KMS-11 (cell line): ENCODE results near the gene SCARB1.

Source experiments
- H2AFZ ChIP-seq: fragments of 200-600 bp; sonication (generic); 2 replicates; pipeline ENCODE4 v1.6.1; 2016; ENCODE audit warnings: antibody characterized with exemption, mixed run types, low read depth
- H3K27ac ChIP-seq: fragments of 200-600 bp; sonication (generic); 2 replicates; pipeline ENCODE4 v1.6.1; 2016; ENCODE audit warnings: mild to moderate bottlenecking, mixed run types
- H3K27me3 ChIP-seq: fragments of 200-600 bp; sonication (generic); 2 replicates; pipeline ENCODE4 v1.6.1; 2017; ENCODE audit warnings: mild to moderate bottlenecking, low read depth, mixed run types, moderate library complexity; ENCODE audit not compliant: insufficient read depth
- H3K36me3 ChIP-seq: fragments of 200-600 bp; sonication (generic); 2 replicates; pipeline ENCODE4 v1.6.1; 2017; ENCODE audit warnings: mild to moderate bottlenecking, mixed run types; ENCODE audit not compliant: insufficient read depth
- H3K4me1 ChIP-seq: fragments of 200-600 bp; sonication (generic); 2 replicates; pipeline ENCODE4 v1.6.1; 2016; ENCODE audit warnings: mild to moderate bottlenecking, low read depth, mixed run types; ENCODE audit not compliant: poor library complexity, severe bottlenecking
- H3K4me2 ChIP-seq: fragments of 200-600 bp; sonication (generic); 2 replicates; pipeline ENCODE4 v1.7.0; 2016; ENCODE audit warnings: mild to moderate bottlenecking, mixed run types
- H3K4me3 ChIP-seq: fragments of 200-600 bp; sonication (generic); IDR thresholded peaks from 2 replicates; pipeline ENCODE4 v1.6.1; 2017; ENCODE audit warnings: low read depth, low read length, mixed read lengths; ENCODE audit not compliant: insufficient read depth
- H3K79me2 ChIP-seq: fragments of 200-600 bp; sonication (generic); 2 replicates; pipeline ENCODE4 v1.6.1; 2016; ENCODE audit warnings: low read depth, mixed run types; ENCODE audit not compliant: insufficient read depth
- H3K9ac ChIP-seq: fragments of 200-600 bp; sonication (generic); 2 replicates; pipeline ENCODE4 v1.6.1; 2016; ENCODE audit warnings: mild to moderate bottlenecking, mixed run types
- H4K20me1 ChIP-seq: fragments of 200-600 bp; sonication (generic); 2 replicates; pipeline ENCODE4 v1.6.1; 2016; ENCODE audit warnings: mild to moderate bottlenecking, mixed run types; ENCODE audit not compliant: insufficient read depth
- TF ChIP-seq, protein P1 (sequence below): fragments of 200-600 bp; sonication (generic); conservative IDR thresholded peaks from 2 replicates; pipeline ENCODE4 v1.6.1; 2017; ENCODE audit warnings: low read depth, mild to moderate bottlenecking, antibody characterized with exemption, low read length, moderate library complexity, mixed read lengths

Gene SCARB1

DNA sequence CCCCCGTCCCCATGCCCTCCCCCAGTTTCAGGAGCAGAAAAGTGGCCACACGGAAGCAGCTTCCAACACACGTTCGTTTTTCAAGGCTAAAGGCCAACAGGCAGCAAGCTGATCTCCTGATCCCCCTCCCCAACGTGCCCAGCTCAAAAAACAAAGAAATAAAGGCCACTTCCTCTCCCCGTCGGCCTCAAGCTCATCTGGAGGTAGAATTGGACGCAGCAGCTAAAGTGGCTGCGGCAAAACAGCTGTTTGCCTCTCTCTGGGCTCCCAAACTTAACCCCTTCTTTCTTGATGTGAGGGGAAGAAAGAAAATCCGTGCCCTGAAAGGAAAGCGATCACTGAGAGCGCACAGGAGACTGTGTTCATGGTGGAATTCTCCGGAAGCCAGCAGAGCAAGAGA is 66.3 kb downstream of the SCARB1 start:
- TF ChIP-seq, protein P1, sequence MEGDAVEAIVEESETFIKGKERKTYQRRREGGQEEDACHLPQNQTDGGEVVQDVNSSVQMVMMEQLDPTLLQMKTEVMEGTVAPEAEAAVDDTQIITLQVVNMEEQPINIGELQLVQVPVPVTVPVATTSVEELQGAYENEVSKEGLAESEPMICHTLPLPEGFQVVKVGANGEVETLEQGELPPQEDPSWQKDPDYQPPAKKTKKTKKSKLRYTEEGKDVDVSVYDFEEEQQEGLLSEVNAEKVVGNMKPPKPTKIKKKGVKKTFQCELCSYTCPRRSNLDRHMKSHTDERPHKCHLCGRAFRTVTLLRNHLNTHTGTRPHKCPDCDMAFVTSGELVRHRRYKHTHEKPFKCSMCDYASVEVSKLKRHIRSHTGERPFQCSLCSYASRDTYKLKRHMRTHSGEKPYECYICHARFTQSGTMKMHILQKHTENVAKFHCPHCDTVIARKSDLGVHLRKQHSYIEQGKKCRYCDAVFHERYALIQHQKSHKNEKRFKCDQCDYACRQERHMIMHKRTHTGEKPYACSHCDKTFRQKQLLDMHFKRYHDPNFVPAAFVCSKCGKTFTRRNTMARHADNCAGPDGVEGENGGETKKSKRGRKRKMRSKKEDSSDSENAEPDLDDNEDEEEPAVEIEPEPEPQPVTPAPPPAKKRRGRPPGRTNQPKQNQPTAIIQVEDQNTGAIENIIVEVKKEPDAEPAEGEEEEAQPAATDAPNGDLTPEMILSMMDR, result no peak
- Histone ChIP-seq H3K4me3 (no peak overlapping the region), H3K36me3 (no peaks in the 10 kb centered on the region), H3K4me1 (peaks cover 36% of the 10 kb centered on the region), H3K9ac (no peak overlapping the region), H3K27me3 (no peaks in the 10 kb centered on the region), H3K79me2 (no peaks in the 10 kb centered on the region), H2AFZ (no peak overlapping the region), H3K4me2 (no peak overlapping the region), H3K27ac (no peak overlapping the region), H4K20me1 (no peaks in the 10 kb centered on the region)

DNA sequence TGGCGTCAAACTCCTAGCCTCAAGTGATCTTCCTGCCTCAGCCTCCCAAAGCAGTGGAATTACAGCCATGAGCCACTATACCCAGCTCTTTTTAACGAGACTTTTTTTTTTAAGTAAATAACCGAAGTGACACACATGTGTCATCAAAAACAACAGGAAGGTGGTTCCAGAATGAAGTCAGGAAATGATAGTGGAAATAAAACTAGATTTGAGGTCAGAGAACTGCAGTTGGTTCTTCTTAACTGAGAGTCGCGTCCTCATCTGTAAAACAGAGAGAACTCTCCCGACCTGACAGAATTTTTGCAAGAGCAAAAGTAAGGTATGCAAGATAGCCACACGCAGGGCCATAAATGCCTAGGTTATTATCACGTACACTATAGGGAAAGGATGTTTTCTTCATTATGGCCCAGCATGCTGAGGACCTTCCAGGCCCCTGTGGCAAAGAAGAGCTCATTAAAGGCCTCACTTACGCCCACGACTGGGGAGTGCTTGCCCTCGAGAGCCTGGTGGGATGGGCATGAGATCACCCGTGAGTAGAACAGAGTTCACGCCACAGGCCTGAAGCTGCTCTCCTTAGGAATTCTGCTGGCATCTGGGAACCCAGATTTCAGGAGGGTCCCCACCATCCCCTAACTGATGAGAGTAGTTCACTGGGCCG is 67.2 kb downstream of the SCARB1 start:
- no peaks in the 10 kb centered on the region for H4K20me1 ChIP-seq
- no peak overlapping the region for H3K9ac ChIP-seq
- H2AFZ ChIP-seq, result no peak overlapping the region
- no peaks in the 10 kb centered on the region for H3K27me3 ChIP-seq
- no peaks in the 10 kb centered on the region for H3K79me2 ChIP-seq
- peak overlapping the region; percentile 36; the same call in 1 of the 2 replicates for H3K4me2 ChIP-seq
- TF ChIP-seq, protein P1, result no peak
- no peak overlapping the region for H3K4me3 ChIP-seq
- no peaks in the 10 kb centered on the region for H3K36me3 ChIP-seq
- H3K27ac ChIP-seq, result peak overlapping the region; percentile 84; the same call in 1 of the 2 replicates
- peaks cover 36% of the 10 kb centered on the region for H3K4me1 ChIP-seq

DNA sequence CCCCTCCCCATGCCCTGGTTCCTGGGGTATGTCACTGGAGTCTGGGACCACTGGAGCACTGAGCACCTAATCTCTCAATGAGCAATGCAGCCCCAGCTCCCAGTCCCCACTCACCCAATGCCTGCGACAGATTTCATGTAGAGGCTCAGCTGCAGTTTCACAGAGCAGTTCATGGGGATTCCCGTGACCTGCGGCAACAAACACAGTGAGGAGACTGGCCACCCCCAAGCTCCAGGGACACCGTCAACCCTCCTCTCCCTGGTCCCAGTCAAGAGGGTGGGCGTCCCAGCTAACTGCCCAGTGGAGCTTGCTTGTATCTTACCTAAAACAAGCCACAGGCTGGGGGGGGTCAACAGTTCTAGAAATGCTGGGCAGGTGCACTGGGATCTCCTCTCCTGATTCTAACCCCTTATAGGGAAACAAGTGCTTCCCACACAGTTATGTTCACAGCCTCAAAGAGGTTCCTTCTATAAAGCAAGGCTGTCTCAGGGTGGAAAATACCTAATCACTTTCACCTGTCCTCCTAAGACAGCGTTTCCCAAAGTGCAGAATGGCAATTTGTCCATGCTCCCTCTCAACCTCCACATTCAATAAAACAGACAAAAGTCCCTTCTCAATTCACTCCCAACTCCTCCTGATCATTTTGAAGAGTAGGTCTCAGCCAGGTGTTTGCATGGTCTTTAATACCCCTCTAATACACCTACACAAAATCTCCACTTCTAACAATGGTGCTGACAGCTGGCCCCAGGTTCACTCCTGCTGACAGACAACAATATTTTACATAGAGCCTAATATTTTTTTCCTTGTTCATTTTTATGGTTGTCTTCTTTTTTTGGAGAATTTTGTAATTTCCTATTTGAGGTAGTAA is 68.3 kb downstream of the SCARB1 start:
- Histone ChIP-seq H3K36me3 (no peaks in the 10 kb centered on the region), H3K4me2 (peak overlapping the region; percentile 63), H3K27ac (peak overlapping the region; percentile 84), H3K27me3 (no peaks in the 10 kb centered on the region), H4K20me1 (no peaks in the 10 kb centered on the region), H3K4me1 (peaks cover 36% of the 10 kb centered on the region), H3K79me2 (no peaks in the 10 kb centered on the region), H3K4me3 (no peak overlapping the region), H2AFZ (no peak overlapping the region), H3K9ac (peak overlapping the region; percentile 58; the same call in 1 of the 2 replicates)
- TF ChIP-seq, protein P1, result no peak

DNA sequence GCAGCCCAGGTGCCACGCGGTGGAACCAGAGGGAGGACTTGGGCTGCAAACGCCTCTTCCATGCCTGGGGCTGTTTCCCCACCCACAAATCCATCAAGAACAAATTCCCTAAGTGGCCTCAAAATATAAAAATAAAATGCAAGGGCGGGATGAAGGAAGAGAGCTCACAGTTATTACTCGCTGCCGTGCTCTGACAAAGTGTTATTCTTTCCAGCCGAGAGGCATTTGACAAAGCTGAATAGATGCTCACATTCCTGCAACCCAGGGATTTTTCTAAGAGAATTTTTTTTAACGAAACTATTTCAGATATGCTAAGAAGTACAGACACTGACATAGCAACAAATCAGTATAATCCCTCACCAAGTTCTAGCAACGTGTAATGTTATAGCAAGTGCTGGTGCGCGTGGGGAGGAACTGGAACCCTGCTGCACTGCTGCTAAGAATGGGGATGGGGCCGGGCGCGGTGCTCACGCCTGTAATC is 70.7 kb downstream of the SCARB1 start:
- H3K4me3 ChIP-seq, result no peak overlapping the region
- no peaks in the 10 kb centered on the region for H4K20me1 ChIP-seq
- TF ChIP-seq, protein P1, result no peak
- H3K36me3 ChIP-seq, result no peaks in the 10 kb centered on the region
- no peak overlapping the region for H3K9ac ChIP-seq
- H2AFZ ChIP-seq, result no peak overlapping the region
- peaks cover 36% of the 10 kb centered on the region for H3K4me1 ChIP-seq
- no peaks in the 10 kb centered on the region for H3K27me3 ChIP-seq
- H3K4me2 ChIP-seq, result no peak overlapping the region
- H3K27ac ChIP-seq, result no peak overlapping the region
- no peaks in the 10 kb centered on the region for H3K79me2 ChIP-seq
